Measurements from ENCODE around the gene ZBTB43.

GRCh38 chr9:126872516-126872915, 67.7 kb downstream of the ZBTB43 start:
- TF ChIP-seq POLR2A (IDR thresholded peaks at IDR 0.05; ENCODE audit: low read depth, low read length): no peak
- no peak for TF ChIP-seq TAF1 (IDR thresholded peaks at IDR 0.05; ENCODE audit: borderline replicate concordance, low read depth, low read length)
- TF ChIP-seq POLR2AphosphoS5 (IDR thresholded peaks at IDR 0.05; ENCODE audit: low read depth, low read length): no peak
